ENCODE measurements around the gene ZNF93. TPM values are rescaled to one million over a fixed set of nuclear protein-coding genes. Genes with fewer than 3 reads are reported as not detected.

Gene ZNF93
- total and polyA plus RNA-seq, 9 of the 15 experiments (the other 6 are each of a cell fraction or from before 2014, with no cell fraction given): 11.1 to 26.3 (median 17.1) TPM

DNA sequence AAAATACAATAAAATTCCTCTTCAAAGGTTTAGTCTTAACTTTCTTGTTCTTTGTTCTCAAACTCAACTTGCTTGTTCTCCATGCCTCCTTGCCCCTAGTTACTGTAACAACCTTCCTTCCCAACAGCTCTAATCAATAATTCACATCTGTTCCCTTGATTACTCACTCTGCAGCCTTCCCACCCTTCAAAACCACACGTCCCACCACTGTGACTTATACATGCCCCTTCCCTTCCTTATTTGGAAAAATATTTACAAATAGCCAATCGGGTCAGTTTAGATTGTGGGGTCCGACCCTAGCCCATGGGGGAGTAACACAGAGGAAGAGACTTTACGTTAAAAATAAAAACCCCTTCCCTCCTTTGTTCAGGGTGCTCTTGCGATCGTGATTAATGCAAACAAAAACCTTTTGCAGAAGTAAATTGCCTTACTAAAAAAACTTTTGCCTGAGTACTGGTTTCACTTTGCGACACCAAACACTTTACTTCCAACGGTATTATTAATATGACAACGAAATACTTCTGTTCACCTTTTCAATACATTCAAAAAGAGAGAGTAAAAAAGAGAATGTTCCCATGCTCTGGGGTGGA lies 512 bp upstream of the ZNF93 start (continued):
- TF ChIP-seq, protein P1, sequence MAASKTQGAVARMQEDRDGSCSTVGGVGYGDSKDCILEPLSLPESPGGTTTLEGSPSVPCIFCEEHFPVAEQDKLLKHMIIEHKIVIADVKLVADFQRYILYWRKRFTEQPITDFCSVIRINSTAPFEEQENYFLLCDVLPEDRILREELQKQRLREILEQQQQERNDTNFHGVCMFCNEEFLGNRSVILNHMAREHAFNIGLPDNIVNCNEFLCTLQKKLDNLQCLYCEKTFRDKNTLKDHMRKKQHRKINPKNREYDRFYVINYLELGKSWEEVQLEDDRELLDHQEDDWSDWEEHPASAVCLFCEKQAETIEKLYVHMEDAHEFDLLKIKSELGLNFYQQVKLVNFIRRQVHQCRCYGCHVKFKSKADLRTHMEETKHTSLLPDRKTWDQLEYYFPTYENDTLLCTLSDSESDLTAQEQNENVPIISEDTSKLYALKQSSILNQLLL (CRISPR knock-in tag; IDR thresholded peaks at IDR 0.05; ENCODE audit: borderline replicate concordance): no peak
- TF ChIP-seq, protein P2, sequence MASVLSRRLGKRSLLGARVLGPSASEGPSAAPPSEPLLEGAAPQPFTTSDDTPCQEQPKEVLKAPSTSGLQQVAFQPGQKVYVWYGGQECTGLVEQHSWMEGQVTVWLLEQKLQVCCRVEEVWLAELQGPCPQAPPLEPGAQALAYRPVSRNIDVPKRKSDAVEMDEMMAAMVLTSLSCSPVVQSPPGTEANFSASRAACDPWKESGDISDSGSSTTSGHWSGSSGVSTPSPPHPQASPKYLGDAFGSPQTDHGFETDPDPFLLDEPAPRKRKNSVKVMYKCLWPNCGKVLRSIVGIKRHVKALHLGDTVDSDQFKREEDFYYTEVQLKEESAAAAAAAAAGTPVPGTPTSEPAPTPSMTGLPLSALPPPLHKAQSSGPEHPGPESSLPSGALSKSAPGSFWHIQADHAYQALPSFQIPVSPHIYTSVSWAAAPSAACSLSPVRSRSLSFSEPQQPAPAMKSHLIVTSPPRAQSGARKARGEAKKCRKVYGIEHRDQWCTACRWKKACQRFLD (CRISPR knock-in tag; IDR thresholded peaks at IDR 0.05): no peak; the same call in 1 of the 2 replicates
- TF ChIP-seq PCBP1 (IDR thresholded peaks at IDR 0.05; ENCODE audit: low read depth, low read length, poor library complexity, severe bottlenecking) (no peak), SREBF1 (IDR thresholded peaks at IDR 0.05; ENCODE audit: borderline replicate concordance, low read depth, low read length) (no peak), ZNF197 (CRISPR knock-in tag; IDR thresholded peaks at IDR 0.05; ENCODE audit: low read depth) (no peak), KHSRP (IDR thresholded peaks at IDR 0.05) (no peak), GTF2E2 (tag; IDR thresholded peaks at IDR 0.05) (no peak), PHB (CRISPR knock-in tag; IDR thresholded peaks at IDR 0.05) (no peak), RBBP5 (IDR thresholded peaks at IDR 0.05; ENCODE audit: borderline replicate concordance, insufficient read depth, low read length, poor library complexity, severe bottlenecking) (peak; percentile 3), ZBTB17 (CRISPR knock-in tag; IDR thresholded peaks at IDR 0.05) (no peak), CEBPG (CRISPR knock-in tag; IDR thresholded peaks at IDR 0.05) (no peak), CEBPG (tag; conservative IDR thresholded peaks at IDR 0.05 in 1 of 2, IDR thresholded peaks at IDR 0.05 in 1 of 2) (no peak), SIN3A (IDR thresholded peaks at IDR 0.05; ENCODE audit: borderline replicate concordance in 2 of 2, control insufficient read depth in 1 of 2, low read depth in 2 of 2, low read length in 2 of 2) (no peak), NFE2L1 (tag; IDR thresholded peaks at IDR 0.05; ENCODE audit: borderline replicate concordance, low read depth) (no peak)
- TF ChIP-seq, protein P3, sequence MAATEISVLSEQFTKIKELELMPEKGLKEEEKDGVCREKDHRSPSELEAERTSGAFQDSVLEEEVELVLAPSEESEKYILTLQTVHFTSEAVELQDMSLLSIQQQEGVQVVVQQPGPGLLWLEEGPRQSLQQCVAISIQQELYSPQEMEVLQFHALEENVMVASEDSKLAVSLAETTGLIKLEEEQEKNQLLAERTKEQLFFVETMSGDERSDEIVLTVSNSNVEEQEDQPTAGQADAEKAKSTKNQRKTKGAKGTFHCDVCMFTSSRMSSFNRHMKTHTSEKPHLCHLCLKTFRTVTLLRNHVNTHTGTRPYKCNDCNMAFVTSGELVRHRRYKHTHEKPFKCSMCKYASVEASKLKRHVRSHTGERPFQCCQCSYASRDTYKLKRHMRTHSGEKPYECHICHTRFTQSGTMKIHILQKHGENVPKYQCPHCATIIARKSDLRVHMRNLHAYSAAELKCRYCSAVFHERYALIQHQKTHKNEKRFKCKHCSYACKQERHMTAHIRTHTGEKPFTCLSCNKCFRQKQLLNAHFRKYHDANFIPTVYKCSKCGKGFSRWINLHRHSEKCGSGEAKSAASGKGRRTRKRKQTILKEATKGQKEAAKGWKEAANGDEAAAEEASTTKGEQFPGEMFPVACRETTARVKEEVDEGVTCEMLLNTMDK (IDR thresholded peaks at IDR 0.05; ENCODE audit: borderline replicate concordance, insufficient read depth, low read depth, low read length, poor library complexity, severe bottlenecking): no peak
- TF ChIP-seq, protein P4, sequence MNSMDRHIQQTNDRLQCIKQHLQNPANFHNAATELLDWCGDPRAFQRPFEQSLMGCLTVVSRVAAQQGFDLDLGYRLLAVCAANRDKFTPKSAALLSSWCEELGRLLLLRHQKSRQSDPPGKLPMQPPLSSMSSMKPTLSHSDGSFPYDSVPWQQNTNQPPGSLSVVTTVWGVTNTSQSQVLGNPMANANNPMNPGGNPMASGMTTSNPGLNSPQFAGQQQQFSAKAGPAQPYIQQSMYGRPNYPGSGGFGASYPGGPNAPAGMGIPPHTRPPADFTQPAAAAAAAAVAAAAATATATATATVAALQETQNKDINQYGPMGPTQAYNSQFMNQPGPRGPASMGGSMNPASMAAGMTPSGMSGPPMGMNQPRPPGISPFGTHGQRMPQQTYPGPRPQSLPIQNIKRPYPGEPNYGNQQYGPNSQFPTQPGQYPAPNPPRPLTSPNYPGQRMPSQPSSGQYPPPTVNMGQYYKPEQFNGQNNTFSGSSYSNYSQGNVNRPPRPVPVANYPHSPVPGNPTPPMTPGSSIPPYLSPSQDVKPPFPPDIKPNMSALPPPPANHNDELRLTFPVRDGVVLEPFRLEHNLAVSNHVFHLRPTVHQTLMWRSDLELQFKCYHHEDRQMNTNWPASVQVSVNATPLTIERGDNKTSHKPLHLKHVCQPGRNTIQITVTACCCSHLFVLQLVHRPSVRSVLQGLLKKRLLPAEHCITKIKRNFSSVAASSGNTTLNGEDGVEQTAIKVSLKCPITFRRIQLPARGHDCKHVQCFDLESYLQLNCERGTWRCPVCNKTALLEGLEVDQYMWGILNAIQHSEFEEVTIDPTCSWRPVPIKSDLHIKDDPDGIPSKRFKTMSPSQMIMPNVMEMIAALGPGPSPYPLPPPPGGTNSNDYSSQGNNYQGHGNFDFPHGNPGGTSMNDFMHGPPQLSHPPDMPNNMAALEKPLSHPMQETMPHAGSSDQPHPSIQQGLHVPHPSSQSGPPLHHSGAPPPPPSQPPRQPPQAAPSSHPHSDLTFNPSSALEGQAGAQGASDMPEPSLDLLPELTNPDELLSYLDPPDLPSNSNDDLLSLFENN (IDR thresholded peaks at IDR 0.05; ENCODE audit: low read depth in 2 of 2, low read length in 2 of 2): no peak

All from K562 (cell line).